Urothelium cell line (cell line): ENCODE results near the gene EPHB6.
A peak's percentile ranks its signal among the peaks of the same experiment; 100 is the strongest.

Source experiments
- DNase-seq: peaks from one replicate; pipeline ENCODE4 v3.0.0; 2011; ENCODE audit warnings: low spot score, mixed read lengths
- FAIRE-seq: peaks from 2 replicates; lab custom pipeline; 2011; peaks lifted over from hg19 to GRCh38; lab: Jason Lieb, UNC

The EPHB6 gene

GRCh38 chr7:142863891-142864685 lies 9.2 kb downstream of the EPHB6 start:
- FAIRE-seq = no peak

DNA sequence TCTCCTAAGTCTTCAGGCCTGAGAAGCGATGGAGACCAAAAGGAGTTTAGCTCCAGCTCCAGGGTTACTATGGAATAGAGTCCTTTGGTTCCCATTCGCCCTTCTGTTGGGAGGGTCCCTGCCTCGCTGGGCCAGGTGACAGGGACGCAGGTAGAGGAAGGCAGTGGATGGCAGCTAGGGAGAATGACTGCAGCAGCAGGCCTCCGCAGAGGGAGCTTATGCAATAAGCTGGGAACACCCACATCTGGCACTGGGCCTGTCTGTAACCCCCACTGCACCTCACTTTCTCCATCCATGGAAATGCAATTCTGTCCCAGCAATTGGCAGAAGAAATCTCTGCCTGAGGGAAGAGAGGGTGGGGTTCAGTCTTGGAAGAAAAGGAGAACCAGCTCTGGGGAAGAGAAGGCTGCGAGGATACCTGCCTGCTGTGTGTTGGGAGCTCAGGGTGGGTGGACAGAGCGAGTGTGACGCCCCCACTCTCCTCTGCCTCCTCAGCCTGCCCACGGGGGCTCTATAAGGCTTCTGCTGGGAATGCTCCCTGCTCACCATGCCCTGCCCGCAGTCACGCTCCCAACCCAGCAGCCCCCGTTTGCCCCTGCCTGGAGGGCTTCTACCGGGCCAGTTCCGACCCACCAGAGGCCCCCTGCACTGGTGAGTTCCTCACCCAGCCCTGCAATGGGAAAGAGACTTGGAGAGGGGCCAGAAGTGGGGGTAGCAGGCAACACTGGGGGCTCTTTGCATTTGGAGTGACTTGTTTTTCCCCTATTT lies 10.3 kb downstream of the EPHB6 start:
- no peak for FAIRE-seq

More at GRCh38 chr7:142863891-142864685, 9.2 kb downstream of the EPHB6 start:
- DNase-seq = no peak

DNA sequence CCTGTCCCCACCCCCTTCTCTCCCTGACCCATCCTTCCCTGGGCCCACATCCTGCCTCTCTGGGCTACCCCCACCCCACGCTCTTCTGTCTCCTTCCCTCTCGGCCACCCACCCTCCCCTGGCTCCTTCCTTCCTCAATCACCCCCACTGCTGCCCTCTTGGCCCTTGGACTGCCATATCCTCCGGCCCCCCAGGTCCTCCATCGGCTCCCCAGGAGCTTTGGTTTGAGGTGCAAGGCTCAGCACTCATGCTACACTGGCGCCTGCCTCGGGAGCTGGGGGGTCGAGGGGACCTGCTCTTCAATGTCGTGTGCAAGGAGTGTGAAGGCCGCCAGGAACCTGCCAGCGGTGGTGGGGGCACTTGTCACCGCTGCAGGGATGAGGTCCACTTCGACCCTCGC lies 10.9 kb downstream of the EPHB6 start:
- FAIRE-seq = no peak
- DNase-seq = no peak

More for the DNA sequence above, 10.3 kb downstream of the EPHB6 start:
- no peak for DNase-seq

DNA sequence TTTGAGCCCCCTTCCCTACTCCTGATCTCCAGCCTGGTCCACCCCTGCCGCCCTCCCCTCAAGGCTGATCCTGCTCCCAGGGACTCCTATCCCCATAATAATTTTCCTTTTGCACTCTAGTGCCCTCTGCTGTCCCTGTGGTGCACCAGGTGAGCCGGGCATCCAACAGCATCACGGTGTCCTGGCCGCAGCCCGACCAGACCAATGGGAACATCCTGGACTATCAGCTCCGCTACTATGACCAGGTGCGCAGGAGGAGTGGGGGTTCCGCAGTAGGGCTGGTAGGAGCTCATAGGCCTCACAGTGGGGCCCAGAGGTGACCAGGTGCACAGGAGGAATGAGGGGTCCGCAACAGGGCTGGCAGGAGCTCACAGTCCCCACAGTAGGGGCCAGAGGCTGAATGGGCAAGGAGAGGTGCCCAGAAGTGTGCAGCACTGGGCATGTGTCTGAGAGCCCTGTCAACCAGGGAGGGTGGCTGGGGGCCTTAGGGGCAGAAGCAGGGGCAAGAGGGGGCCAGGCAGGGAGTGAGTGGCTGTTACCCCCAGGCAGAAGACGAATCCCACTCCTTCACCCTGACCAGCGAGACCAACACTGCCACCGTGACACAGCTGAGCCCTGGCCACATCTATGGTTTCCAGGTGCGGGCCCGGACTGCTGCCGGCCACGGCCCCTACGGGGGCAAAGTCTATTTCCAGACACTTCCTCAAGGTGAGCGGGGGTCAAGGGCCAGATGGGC lies 11.7 kb downstream of the EPHB6 start:
- FAIRE-seq = no peak
- DNase-seq = peak; percentile 44

- FAIRE-seq (no peak), DNase-seq (no peak)
Observed at GRCh38 chr7:142867097-142867378, 12.2 kb downstream of the EPHB6 start.

DNA sequence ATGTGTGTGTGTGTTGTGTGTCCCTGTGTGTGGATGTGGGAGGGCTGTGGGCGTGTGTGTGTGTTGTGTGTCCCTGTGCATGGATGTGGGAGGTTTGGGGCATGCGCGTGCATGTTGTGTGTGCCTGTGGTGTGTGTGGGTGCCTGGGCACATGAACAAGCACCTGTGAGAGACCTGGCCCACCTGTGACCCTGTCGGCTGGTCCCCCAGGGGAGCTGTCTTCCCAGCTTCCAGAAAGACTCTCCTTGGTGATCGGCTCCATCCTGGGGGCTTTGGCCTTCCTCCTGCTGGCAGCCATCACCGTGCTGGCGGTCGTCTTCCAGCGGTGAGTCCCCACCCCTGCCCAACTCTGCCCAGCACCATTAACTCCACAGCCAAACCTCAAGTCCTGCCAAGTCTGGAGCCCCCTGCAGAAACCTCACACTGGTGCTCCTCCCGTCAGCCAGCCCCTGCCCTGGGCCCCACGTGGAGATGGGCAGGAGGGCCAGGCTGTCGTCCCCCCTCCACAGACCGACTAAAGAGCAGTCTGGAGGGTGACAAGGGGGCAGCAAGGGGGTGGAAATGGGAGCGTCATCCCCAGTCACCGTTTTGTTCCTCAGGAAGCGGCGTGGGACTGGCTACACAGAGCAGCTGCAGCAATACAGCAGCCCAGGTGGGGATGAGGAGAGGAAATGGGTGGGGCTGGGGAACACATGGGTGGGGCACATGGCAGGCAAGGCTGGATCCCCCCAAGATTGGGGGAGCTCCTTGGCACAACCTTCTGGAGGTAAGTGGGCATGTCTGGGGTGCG lies 12.7 kb downstream of the EPHB6 start:
- no peak for FAIRE-seq
- no peak for DNase-seq

- DNase-seq (no peak), FAIRE-seq (no peak)
Observed at GRCh38 chr7:142868188-142868985, 13.5 kb downstream of the EPHB6 start.

DNA sequence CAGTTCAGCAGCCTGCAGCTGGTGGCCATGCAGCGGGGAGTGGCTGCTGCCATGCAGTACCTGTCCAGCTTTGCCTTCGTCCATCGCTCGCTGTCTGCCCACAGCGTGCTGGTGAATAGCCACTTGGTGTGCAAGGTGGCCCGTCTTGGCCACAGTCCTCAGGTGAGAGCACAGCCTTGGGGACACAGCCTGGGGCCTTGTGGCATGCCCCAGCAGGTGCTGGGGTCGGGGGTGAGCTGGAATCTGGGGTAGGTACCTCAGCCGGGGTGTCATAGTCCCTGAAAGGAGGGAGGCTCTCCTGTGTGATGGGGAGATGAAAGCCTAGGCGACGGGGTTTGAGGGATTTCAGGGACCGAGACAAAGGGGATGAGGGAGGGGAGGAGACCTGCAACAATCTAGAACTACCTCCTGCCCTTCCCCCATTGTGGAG lies 14.1 kb downstream of the EPHB6 start:
- FAIRE-seq = no peak

DNA sequence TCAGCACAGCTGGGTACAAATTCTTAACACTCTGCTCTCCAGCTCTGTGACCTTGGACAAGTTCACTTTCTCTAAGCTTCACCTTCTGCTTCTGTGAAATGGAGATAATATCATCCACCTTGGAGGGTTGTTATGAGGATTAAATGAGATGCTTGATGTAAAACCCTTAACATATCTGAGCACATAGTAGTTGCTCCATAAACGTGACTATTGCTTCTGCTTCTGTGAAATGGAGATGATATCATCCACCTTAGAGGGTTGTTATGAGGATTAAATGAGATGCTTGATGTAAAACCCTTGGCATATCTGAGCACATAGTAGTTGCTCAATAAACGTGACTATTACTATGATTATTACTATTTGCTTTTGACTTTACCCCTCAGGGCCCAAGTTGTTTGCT lies 14.6 kb downstream of the EPHB6 start:
- DNase-seq (no peak), FAIRE-seq (no peak)

More for the DNA sequence above, 14.1 kb downstream of the EPHB6 start:
- no peak for DNase-seq

- no peak for DNase-seq
- no peak for FAIRE-seq
Observed at GRCh38 chr7:142870147-142870559, 15.3 kb downstream of the EPHB6 start.

DNA sequence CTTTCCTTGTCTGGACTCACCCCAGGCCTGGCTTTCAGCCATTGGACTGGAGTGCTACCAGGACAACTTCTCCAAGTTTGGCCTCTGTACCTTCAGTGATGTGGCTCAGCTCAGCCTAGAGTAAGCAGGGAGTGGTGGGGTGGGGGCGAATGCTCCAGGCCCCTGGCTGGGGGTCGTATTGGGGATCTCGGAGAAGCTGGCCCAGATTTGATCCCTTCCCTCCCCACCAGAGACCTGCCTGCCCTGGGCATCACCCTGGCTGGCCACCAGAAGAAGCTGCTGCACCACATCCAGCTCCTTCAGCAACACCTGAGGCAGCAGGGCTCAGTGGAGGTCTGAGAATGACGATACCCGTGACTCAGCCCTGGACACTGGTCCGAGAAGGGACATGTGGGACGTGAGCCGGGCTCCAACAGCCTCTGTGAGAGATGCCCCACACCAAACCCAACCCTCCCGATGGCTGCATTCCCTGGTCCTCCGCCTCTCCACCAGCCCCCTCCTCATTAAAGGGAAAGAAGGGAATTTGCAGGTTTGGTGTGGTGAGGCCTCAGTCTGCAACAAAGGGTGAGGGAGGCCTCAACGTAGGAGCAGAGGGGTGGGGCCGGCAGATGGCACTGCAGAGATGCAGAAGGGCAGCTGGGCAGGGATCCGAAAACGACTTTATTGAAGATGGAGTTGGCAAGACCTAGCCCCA lies 15.8 kb downstream of the EPHB6 start:
- DNase-seq = no peak
- no peak for FAIRE-seq

GRCh38 chr7:142871260-142872105 lies 16.6 kb downstream of the EPHB6 start:
- no peak for DNase-seq
- FAIRE-seq = no peak

GRCh38 chr7:142872106-142872675 lies 17.3 kb downstream of the EPHB6 start:
- FAIRE-seq (no peak), DNase-seq (no peak)

- DNase-seq = peak; percentile 35
- FAIRE-seq = no peak
Observed at GRCh38 chr7:142873281-142873784, 18.5 kb downstream of the EPHB6 start.

DNA sequence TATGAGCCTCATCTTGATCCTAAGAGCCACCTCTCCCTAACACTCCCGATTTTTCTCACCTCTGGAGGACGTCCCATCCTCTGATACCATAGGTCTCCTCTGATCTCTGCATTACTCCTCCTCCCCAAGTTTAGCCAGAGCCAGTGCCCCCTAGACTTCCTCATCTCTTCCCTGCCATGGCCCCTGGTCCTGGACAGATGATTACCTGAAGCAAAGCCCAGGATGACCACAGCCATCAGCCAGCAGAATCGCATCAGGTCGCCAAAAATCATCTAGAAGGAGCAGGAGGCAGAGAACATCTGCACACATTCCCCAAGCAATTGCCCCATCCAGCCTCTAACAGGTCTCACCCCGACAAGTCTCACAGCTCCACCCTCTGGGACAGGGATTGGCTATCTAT lies 19.0 kb downstream of the EPHB6 start:
- no peak for FAIRE-seq

DNA sequence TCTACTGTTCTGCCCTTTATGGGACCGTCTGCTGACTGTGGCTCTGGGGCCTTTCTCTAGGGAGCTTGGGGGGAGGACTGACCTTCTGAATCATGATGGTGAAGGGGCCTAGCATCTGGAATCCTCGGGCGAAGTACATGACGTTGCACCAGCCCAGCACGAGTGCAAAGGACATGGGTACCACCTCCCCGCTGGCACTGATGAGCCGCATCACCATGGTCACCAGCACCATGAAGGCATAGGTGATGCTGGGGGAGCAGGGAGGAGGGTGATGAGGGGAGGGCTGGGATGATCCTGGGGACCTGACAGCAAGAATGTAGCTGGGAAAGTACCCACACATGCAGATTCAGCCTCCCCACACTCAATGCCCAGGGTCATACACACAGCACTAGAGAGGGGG lies 19.5 kb downstream of the EPHB6 start:
- FAIRE-seq = no peak
- DNase-seq = no peak

More for the DNA sequence above, 19.0 kb downstream of the EPHB6 start:
- DNase-seq = no peak

- FAIRE-seq = no peak
Observed at GRCh38 chr7:142874837-142875236, 20.0 kb downstream of the EPHB6 start.

DNA sequence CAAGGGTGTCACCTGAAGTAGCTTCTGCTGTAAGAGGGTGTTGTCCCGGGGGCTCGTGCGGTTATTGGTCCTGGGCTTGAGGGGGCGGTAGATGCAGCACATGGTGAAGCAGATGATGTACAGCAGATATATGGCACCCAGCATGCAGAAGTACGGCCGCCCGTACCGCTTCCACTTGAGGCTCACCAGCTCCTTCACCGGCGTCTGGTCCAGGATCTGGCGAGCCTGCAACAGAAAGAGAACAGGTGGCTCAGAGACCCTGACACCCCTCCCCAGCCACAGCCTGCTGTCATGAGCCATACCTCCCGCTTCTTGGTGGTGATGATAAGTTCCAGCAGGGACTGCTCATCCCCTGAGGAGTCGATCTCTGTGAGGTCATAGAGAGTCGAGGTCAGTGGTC lies 20.6 kb downstream of the EPHB6 start:
- FAIRE-seq = no peak
- no peak for DNase-seq

More at GRCh38 chr7:142874837-142875236, 20.0 kb downstream of the EPHB6 start:
- DNase-seq = no peak
